Left colon (tissue), 2 donors: Measurements from ENCODE around the gene KRTAP29-1. TPM values are rescaled to one million over a fixed set of nuclear protein-coding genes. Genes with fewer than 3 reads are reported as not detected.
"Not testable (repeated sequence)": the region's sequence is repeated elsewhere in the genome, so short reads cannot be mapped to it uniquely, and the experiment has no call there.

ENCODE experiments used
- ATAC-seq: fragments of 200-7000 bp; cut with Tn5 transposase; one replicate; pipeline ENCODE4 v1.9.1; 2020; ENCODE audit warnings: mild to moderate bottlenecking, moderate library complexity
- DNase-seq, 2 donors: peaks; one replicate each; pipeline ENCODE4 v3.0.0-alpha.2; 2020
- intact Hi-C, 2 donors: fragments of 100-400 bp; cut with DNase I in 1 of 2; cut with micrococcal nuclease in 1 of 2; formaldehyde crosslinking; loops; one replicate each; pipeline versions ENCODE4 v1.11.2 to v1.14.0; 2022; cut with DNase I, micrococcal nuclease
- total RNA-seq, 2 donors: library from RNA; stranded (reverse); fragmentation: NEBNext Ultra II Directional; extraction: Animal tissue kit (Norgen Biotek cat#: 25700); gene quantifications; one replicate each; pipeline ENCODE4 v1.2.1, GENCODE V29; 2021
- donor health status: DM: no; HTN: no; CAD: no.
- donor health status: DM: yes; HTN: yes; CAD: no.

Gene KRTAP29-1
- total RNA-seq, 2 donors from 2014 or later: not detected

DNA sequence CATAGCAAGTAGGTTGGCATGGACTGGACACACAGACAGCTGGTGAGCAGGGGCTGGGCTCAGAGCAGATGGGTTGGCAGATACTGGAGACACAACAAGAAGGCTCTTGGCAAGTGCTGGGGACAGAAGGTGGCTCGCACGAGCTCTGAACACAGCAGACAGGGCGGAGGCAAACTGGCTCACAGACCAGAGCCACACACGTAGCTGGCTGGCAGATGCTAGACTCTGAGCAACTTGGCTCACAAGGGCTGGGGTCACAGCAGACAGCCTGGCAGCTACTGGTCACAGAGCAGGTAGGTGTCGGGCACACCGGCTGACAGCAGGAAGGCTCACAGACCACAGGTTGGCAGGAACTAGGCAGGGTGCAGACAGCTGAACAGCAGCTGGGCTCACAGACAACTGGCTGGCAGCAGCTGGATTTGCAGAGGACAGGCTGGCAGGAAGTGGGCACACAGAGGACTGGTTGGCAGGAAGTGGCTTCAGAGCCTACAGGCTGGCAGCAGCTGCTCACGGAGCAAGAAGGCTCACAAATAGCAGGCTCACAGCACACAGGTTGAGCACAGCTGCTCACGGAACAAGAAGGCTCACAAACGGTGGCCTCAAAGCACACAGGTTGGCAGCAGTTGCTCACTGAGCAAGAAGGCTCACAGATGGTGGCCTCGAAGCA, 5.7 kb upstream of the KRTAP29-1 start:
- DNase-seq (peak; percentile 48 to 53), ATAC-seq (peak; percentile 55)
- intact Hi-C loops: no loop called here

DNA sequence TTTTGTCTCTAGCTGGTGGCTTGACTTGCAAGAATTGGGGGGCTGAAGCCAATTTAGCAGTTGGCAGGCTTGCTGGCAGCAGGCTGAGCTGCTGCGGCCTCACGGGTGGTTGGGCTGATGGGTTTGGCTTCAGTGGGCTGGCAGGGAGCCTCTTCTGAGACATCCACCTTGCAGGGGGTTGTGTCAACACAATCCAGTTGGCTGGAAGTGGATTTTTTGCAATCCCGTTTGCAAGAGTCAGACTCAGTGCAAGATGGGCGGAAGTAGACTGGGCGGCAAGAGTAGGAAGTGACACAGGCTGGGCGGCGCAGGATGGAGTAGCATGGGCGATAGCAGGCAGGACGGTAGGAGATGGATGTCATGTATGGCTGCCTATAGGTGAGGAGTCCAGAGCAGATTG, 5.0 kb upstream of the KRTAP29-1 start:
- ATAC-seq (no peak), DNase-seq (no peak)
- intact Hi-C loops: no loop called here

DNA sequence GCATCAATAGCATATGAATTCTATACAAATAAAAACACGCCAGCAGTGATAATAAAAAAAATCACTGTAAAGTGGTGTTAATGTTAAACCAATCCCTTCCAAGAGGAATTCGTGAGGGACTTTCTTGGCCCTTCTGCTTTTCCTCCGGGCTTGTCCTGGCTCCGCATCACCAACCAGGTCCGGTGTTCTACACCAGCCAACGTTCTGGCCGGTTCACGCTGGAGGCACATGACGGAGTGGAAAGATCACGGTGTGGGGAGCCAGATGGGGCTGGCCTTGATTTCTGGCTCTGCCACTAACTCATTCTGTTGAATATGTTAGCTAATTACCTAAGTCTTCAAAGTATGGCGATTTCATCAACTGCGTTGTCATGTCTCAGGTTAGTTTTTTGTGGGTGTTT, 1.4 kb upstream of the KRTAP29-1 start:
- intact Hi-C loops: no loop called here
- ATAC-seq: no peak
- DNase-seq: no peak

DNA sequence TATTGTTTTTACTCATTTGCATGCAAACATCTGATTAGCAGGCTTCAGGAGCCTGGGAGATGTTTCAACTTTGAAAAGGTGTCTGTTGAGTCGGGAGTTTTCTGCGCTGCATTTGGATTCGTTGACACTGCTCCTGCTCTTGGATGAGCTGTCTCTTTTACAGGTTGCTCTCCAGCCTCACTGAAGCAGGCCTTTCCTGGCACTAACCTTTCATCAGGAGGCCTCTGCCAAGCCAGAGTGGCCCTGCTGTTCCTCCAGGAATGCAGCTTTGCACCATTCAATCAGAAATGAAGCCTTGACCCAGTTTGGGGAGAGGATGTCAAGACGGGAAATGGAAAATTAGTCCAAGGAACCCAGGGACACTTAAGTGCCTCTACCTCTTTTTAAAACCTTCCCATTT, 330 bp upstream of the KRTAP29-1 start:
- DNase-seq (no peak), ATAC-seq (no peak)
- intact Hi-C loops: no loop called here

DNA sequence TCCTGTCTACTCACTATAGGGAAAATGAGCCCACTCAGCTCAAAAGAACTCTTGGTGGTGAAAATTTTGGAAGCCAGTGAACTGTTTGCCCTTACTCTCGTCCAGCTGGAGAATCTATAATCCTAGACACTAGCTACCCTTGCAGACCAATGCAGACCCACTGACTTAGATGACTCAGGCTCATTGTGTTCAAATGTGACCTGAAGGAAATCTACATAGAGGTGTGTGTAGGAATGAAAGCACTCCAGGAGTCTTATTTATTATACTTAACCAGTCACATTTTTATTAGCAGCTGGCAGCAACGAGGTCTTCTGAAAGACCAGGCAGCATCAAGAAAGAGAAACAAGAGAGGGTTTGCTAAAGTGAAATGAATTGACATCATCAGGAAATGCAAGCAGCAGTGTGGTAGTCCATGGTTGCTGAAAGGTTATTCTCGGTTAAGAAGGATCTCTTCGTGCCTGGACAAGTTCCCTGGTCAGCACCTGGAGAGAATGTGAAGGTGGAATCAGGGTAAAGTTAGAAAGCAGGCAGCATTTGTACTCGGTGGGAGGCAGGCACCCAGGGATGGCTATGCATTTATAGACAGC, 1.4 kb downstream of the KRTAP29-1 start:
- intact Hi-C loops: no loop called here
- ATAC-seq: no peak
- DNase-seq: no peak

DNA sequence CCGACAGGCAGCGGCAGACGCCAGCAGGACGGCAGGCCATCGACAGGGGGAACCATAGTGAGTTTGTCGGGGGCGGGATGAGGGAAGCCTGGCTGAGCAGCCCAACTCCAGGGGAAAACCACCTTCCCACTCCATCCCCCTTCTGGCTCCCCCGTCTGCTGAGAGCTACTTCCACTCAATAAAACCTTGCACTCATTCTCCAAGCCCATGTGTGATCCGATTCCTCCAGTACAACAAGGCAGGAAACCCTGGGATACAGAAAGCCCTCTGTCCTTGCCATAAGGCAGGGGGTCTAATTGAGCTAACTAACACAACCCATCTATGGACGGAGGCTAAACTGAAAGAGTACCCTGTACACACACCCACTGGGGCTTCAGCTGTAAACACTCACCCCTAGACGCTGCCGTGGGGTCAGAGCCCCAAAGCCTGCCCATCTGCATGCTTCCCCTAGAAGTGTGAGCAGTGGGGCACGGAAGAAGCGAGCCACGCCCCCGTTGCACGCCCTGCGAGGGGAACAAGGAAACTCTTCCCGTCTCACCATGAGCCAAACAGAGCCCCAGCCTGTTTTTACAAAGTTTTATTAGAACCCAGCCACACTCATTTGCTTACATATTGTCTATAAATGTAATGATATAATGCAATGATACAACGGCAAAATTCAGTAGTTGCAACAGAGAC, 4.1 kb downstream of the KRTAP29-1 start:
- intact Hi-C loops: no loop called here
- no peak for ATAC-seq
- DNase-seq: no peak

DNA sequence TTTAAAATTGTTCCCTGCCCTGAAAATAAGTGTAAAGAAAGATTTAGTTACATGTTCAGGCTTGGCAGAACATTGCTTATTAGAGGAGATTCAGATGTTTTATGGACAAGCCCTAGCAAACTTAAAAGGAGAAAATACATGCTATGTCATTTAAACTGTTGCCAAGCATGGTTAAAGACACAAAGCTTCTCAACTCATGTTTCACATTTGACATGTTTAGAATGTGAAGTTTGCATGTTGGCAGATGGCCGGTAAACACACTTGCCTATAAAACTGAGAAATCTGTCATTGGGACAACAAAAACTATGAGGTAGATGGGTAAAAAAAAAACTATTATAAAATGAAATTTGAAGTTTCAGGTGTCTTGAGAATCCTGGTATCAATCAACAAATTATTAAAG, 5.8 kb downstream of the KRTAP29-1 start:
- ATAC-seq (no peak), DNase-seq (no peak)
- intact Hi-C loops: no loop called here

DNA sequence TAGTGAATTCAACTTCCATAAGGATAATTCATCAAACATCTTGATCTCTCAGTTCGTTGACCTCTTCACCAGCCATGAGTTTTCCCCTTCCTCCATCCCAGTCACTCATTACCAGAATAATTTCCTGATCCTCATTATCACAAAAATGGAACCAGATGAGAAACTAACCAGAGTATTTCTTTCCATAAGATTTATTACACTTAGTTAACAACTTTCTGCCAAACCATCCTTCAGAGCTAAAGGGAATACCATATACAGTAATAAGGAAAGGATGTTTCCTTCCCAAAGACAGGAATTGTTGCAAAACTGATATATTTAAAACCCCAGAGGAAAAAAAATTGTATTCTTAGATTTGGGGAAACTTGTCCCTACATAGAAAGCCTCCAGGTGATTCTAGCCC, 8.6 kb downstream of the KRTAP29-1 start:
- DNase-seq: no peak
- intact Hi-C loops: no loop called here
- no peak for ATAC-seq

DNA sequence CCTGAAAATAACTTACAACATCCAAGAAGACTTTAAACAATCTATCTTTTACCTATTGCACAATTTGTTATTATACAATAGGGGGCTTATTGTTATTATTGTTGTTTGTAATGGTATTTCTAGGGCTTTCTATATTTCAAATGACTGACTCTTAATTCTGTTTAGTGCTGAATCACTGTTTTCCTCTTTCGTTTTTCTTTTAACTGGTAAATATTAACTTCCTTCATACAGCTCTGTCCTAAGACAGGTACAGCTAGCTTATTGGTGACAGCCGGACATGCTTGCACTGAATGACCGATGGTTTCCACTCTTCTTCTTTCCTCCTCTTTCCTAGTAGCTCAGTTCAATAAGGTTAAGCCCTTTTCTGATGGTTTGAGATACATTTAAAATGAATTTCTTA, 15.6 kb downstream of the KRTAP29-1 start:
- DNase-seq (no peak), ATAC-seq (no peak)
- intact Hi-C loops: no loop called here

DNA sequence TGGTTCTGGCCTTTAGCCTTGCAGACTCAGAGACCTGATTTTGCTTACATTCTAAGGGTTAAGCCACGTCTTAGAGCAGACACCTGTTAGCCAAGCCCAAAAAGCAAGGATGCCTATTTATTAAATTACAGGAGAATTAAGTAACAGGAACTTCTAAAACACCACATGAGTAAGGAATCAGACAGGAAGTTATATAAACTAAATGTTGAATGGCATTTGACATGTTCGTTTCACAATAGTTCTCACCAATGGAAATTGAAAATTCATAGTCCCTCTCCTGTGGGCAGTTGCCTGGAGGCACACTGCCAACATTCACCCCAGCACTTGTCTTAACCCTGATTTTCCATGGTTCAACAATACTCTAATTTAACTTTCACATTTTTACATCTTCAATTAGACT, 18.1 kb downstream of the KRTAP29-1 start:
- no peak for ATAC-seq
- intact Hi-C loops: no loop called here

DNA sequence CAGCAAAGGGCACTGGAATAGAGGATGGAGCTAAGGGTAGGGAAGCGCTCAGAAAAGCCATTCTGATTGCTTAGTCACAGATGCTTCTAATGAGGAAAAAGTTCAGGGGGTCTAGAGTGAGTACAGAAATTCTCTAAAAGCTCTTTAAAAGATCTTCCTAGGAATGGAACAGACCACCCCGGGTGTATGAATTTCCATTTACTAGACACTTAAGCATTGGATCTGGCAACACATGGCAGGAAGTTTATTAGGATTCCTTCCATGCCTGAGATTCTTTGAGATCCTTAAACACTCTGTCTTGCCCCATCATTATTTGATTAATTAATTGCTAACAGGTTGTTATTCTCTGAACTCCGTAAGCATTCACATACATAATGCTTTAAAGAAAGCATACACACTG, 18.6 kb downstream of the KRTAP29-1 start:
- intact Hi-C loops: no loop called here
- ATAC-seq (no peak), DNase-seq (no peak)

More for the DNA sequence above, 18.1 kb downstream of the KRTAP29-1 start:
- no peak for DNase-seq

DNA sequence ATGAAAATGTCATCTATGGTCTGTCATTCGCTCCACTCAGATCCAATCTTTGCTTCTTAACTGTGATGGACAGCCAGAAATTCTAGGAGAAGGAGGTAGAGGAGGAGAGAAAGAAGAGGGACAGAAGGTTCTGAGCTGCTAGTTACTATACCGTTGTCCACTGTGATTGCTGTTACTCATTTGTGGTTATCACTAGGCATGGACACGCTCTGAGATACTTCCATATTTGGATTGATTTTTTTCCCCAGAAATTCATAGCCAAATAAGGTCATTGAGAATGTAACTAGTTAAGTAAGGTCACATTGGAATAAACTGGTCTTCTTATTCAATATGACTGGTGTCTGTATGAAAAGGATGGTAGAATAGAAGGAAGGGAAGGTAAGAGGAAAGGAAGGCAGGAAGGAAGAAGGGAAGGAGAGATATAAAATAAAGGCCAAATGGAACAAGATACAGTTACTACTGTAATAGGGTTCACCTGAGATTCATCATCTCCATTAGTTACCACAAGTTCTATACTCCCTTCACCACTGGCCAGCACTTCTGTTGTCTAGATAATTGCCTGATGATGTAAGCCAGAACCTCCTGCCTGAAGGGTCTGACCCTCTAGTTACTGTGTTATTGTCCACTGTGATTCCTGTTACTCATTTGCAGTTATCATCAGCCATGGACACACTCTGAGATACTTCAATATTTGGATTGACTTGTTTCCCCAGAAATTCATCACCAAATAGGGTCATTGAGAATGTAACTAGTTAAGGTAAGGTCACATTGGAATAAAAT, 24.3 kb downstream of the KRTAP29-1 start:
- intact Hi-C loops: no loop called here
- no peak for ATAC-seq
- DNase-seq: no peak

DNA sequence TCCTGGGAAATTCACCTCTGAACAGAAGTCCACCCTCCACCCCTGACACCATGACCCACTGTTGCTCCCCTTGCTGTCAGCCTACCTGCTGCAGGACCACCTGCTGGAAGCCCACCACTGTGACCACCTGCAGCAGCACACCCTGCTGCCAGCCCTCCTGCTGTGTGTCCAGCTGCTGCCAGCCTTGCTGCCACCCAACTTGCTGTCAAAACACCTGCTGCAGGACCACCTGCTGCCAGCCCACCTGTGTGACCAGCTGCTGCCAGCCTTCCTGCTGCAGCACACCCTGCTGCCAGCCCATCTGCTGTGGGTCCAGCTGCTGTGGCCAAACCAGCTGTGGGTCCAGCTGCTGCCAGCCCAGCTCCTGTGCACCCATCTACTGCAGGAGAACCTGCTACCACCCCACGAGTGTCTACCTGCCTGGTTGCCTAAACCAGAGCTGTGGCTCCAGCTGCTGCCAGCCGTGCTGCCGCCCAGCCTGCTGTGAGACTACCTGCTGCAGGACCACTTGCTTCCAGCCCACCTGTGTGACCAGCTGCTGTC, 26.9 kb downstream of the KRTAP29-1 start, which contains the start of gene KRTAP9-7:
Gene KRTAP9-7, plus strand, starts transcription at position 51 of the 543 bp plus-strand sequence. Its CDS starts 0 bp downstream, at position 51.
- intact Hi-C loops, ATAC-seq, DNase-seq: not testable (repeated sequence)

DNA sequence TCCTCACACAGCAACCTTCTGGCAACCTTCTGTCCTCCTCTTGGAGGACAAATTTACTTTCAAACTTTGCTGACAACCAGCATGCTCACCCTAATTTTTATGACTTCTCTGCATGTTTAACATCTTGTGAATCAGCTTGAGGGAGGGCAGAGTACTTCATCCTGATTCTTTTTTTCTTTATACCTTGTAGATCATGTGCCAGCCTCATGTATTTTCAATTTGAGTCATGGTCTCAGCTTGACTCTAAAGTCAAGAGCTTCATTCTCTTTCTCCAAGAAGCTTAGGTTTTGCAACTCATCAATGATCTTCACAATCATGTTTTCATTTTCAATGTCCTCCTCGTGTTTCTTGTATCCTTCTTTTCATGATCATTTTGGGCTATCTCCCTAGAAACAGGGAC, 30.8 kb downstream of the KRTAP29-1 start:
- no peak for ATAC-seq
- DNase-seq: no peak
- intact Hi-C loops: no loop called here

DNA sequence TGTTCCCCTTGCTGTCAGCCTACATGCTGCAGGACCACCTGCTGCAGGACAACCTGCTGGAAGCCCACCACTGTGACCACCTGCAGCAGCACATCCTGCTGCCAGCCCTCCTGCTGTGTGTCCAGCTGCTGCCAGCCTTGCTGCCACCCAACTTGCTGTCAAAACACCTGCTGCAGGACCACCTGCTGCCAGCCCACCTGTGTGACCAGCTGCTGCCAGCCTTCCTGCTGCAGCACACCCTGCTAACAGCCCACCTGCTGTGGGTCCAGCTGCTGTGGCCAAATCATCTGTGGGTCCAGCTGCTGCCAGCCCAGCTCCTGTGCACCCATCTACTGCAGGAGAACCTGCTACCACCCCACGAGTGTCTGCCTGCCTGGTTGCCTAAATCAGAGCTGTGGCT, 31.3 kb downstream of the KRTAP29-1 start:
- DNase-seq, intact Hi-C loops, ATAC-seq: not testable (repeated sequence)

DNA sequence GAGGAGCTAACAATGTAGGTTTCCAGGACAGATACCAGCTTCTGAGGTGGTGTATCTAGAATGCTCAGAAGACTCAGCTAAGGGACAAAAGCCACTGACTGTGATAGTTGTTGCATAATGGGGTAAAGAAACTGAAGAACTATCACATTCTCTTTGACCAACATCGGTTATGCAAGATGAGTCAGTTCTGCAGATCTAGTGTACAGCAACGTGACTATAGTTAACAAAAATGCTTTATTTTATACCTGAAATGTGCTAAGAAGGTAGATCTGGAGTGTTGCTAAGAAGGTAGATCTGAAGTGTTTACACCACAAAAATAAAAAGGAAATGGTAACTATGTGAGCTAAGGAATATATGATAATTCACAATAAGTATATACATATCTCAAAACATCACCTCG, 34.9 kb downstream of the KRTAP29-1 start:
- no peak for ATAC-seq
- DNase-seq: no peak
- intact Hi-C loops: no loop called here

DNA sequence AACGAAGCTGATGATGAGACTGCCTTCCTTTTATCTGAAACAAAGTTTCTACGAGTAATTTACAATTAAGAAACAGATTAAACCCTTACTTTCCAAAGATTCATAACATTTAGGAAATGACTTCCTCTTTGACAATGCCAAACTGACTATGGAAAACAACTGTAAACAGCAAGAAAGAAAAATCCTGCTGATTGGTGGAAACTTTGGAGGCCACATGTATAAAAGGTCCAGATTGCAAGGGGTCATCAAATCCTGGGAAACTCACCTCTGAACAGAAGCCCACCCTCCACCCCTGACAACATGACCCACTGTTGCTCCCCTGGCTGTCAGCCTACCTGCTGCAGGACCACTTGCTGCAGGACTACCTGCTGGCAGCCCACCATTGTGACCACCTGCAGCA, 37.6 kb downstream of the KRTAP29-1 start, which contains the start of gene KRTAP9-6:
Gene KRTAP9-6, plus strand, starts transcription at position 301 of the 400 bp plus-strand sequence. Its CDS starts 0 bp downstream, at position 301.
- DNase-seq: no peak
- intact Hi-C loops: no loop called here
- ATAC-seq: no peak

DNA sequence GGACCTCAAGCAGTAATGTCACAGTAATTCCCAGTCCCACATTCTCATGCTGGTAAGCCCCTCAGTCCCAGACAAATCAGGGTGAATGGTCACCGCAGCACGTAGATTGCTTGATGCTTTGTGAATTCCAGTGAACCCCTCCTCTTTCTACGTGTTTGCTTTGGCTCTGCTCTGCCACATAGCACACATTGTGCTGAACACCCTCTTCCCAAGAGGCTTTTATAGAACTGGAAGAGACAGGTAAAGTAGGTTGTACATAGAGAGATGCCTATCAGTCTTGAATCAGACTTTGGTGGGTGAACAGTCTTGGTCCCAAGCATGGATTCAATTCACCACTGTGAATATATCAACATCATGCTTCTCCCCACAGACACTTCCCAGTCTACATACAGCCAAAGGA, 38.1 kb downstream of the KRTAP29-1 start:
- intact Hi-C loops: no loop called here
- DNase-seq: no peak
- no peak for ATAC-seq

DNA sequence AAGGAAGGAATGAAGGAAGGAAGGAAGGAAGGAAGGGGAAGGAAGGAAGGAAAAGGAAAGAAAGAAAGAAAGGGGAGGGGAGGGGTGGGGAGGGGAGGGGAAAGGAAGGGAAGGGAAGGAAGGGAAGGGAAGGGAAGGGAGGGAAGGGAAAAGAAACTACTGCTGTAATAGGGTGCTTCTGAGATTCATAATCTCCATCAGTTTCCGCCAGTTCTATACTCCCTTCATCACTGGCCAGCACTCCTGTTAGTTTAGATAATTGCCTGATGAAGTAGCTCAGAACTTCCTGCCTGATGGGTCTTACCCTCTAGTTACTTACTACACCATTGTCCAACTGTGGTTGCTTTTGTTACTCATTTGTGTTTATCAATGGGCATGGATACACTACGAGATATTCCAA, 39.4 kb downstream of the KRTAP29-1 start:
- intact Hi-C loops: no loop called here
- ATAC-seq: no peak
- DNase-seq: no peak
